K562 (cell line): ENCODE measurements around the gene CSTF1. TPM values are rescaled to one million over a fixed set of nuclear protein-coding genes. Genes with fewer than 3 reads are reported as not detected.

Experiments
- ATAC-seq: fragments of 200-7000 bp; cut with Tn5 transposase; 3 replicates; pipeline ENCODE4 v1.9.1; 2020; ENCODE audit warnings: moderate library complexity
- BruUV-seq: library from RNA; stranded (reverse); fragments of 400-500 nt; replicated peaks from 2 replicates; lab custom pipeline; 2021; lab: Mats Ljungman, UMichigan
- CTCF ChIA-PET: fragments of 300-600 bp; formaldehyde crosslinking; extraction: SDS; loops from one replicate; lab custom pipeline; 2021; ENCODE audit warnings: low intra/inter-chr PET ratio; lab: Yijun Ruan, JAX
- POLR2A ChIA-PET: fragments of 300-600, 350-650 bp; sonication (Branson Sonifier 250); formaldehyde crosslinking; extraction: SDS; loops from one replicate; lab custom pipeline; 2021; ENCODE audit warnings: antibody characterized with exemption, inconsistent platforms; lab: Yijun Ruan, JAX
- DNase-seq, 4 experiments: peaks; one replicate each; pipeline versions ENCODE4 v3.0.0 to v3.0.0-alpha.2; 2011 to 2018; ENCODE audit warnings: low spot score in 3 of 4, mixed read lengths in 3 of 4; ENCODE audit errors: extremely low read depth in 1 of 4
- FAIRE-seq: peaks from 2 replicates; lab custom pipeline; 2011; peaks lifted over from hg19 to GRCh38; lab: Jason Lieb, UNC
- H2AFZ ChIP-seq: 2 replicates; pipeline ENCODE4 v1.6.0; 2011; ENCODE audit warnings: low read depth, low read length, control low read depth, inconsistent platforms
- H3K27ac ChIP-seq: fragments of 200-600 bp; 3 replicates; pipeline ENCODE4 v1.8.0; 2011; ENCODE audit warnings: low read depth, mild to moderate bottlenecking, control low read depth, inconsistent platforms, low read length, moderate library complexity, mixed read lengths; ENCODE audit errors: extremely low read depth
- H3K27me3 ChIP-seq, 2 experiments: fragments of 300-600 bp in 1 of 2; 2 replicates in 1 of 2; 3 replicates in 1 of 2; pipeline versions ENCODE4 v1.6.0 to v1.8.0; 2011; ENCODE audit warnings: inconsistent platforms in 2 of 2, low read length in 2 of 2, mild to moderate bottlenecking in 1 of 2, mixed read lengths in 1 of 2, moderate library complexity in 1 of 2; ENCODE audit not compliant: control insufficient read depth in 2 of 2, insufficient read depth in 2 of 2
- H3K36me3 ChIP-seq: fragments of 300-600 bp; 3 replicates; pipeline ENCODE4 v1.8.0; 2011; ENCODE audit warnings: mild to moderate bottlenecking, low read length, inconsistent platforms; ENCODE audit not compliant: control insufficient read depth, insufficient read depth
- H3K4me1 ChIP-seq, 2 experiments: fragments of 200-600 bp in 1 of 2; replicated peaks in 1 of 2; 2 replicates in 1 of 2; 3 replicates in 1 of 2; pipeline versions ENCODE4 v1.5.1 to v1.8.0; 2011; ENCODE audit warnings: inconsistent platforms in 2 of 2, low read length in 2 of 2, mild to moderate bottlenecking in 1 of 2, mixed read lengths in 1 of 2, moderate library complexity in 1 of 2; ENCODE audit not compliant: control insufficient read depth in 2 of 2, insufficient read depth in 2 of 2
- H3K4me2 ChIP-seq: 2 replicates; pipeline ENCODE4 v1.6.1; 2011; ENCODE audit warnings: low read length, control low read depth, inconsistent platforms, mixed read lengths; ENCODE audit not compliant: insufficient read depth
- H3K4me3 ChIP-seq: fragments of 200-600 bp; sonication (generic), shearing (Covaris generic); 2 replicates; pipeline ENCODE4 v1.5.1; 2016; ENCODE audit warnings: control low read depth, inconsistent platforms
- H3K79me2 ChIP-seq: fragments of 200-600 bp; 3 replicates; pipeline ENCODE4 v1.8.0; 2011; ENCODE audit warnings: low read length, inconsistent platforms; ENCODE audit not compliant: control insufficient read depth, insufficient read depth
- H3K9ac ChIP-seq, 2 experiments: 2 replicates each; pipeline versions ENCODE4 v1.6.0 to v1.6.1; 2011; ENCODE audit warnings: low read depth in 2 of 2, low read length in 2 of 2, control low read depth in 1 of 2, inconsistent platforms in 1 of 2, mild to moderate bottlenecking in 1 of 2, mixed read lengths in 1 of 2; ENCODE audit not compliant: insufficient read depth in 1 of 2
- H3K9me1 ChIP-seq: one replicate; pipeline ENCODE4 v1.6.0; 2011; ENCODE audit warnings: inconsistent platforms, mild to moderate bottlenecking, low read length, moderate library complexity; ENCODE audit not compliant: control insufficient read depth, insufficient read depth
- H3K9me3 ChIP-seq: replicated peaks from 2 replicates; pipeline ENCODE4 v1.5.1; 2011; ENCODE audit warnings: low read depth, low read length, inconsistent platforms; ENCODE audit not compliant: control insufficient read depth, insufficient read depth
- H4K20me1 ChIP-seq: replicated peaks from 2 replicates; pipeline ENCODE4 v1.6.1; 2011; ENCODE audit warnings: low read length, inconsistent platforms, mixed read lengths; ENCODE audit not compliant: control insufficient read depth, insufficient read depth
- CBX2 ChIP-seq: fragments of 200-600 bp; sonication (generic); IDR thresholded peaks from one replicate; pipeline ENCODE4 v1.6.1; 2012; ENCODE audit warnings: mild to moderate bottlenecking, low read length, inconsistent platforms; ENCODE audit not compliant: insufficient read depth, poor library complexity, severe bottlenecking
- KHSRP ChIP-seq: fragments of 450-650 bp; IDR thresholded peaks from 2 replicates; pipeline ENCODE4 v1.6.1; 2017
- LARP7 ChIP-seq: fragments of 450-650 bp; IDR thresholded peaks from 2 replicates; pipeline ENCODE4 v1.6.1; 2016
- MAFF ChIP-seq: IDR thresholded peaks from 2 replicates; pipeline ENCODE4 v1.6.1; 2012; ENCODE audit warnings: low read length, improper control_type of control experiment
- MAX ChIP-seq: sonication (generic); formaldehyde crosslinking; IDR thresholded peaks from 2 replicates; pipeline ENCODE4 v1.9.0; 2022; ENCODE audit warnings: mild to moderate bottlenecking, missing genetic modification reagents
- MTA2 ChIP-seq: fragments of 450-650 bp; IDR thresholded peaks from 2 replicates; pipeline ENCODE4 v1.6.1; 2016; ENCODE audit warnings: low read depth
- PHTF2 ChIP-seq: fragments of 250-450 bp; sonication (Bioruptor Pico); IDR thresholded peaks from 2 replicates; pipeline ENCODE4 v1.5.0; 2021; ENCODE audit warnings: mild to moderate bottlenecking
- POLR2G ChIP-seq: fragments of 200-400 bp; formaldehyde crosslinking; IDR thresholded peaks from 2 replicates; pipeline ENCODE4 v1.6.1; 2017; ENCODE audit warnings: low read depth, mild to moderate bottlenecking, antibody characterized with exemption, low read length, moderate library complexity
- PRMT5 ChIP-seq: sonication (generic); formaldehyde crosslinking; IDR thresholded peaks from 2 replicates; pipeline ENCODE4 v1.5.0; 2020; ENCODE audit warnings: missing genetic modification reagents
- RBFOX2 ChIP-seq: fragments of 200-400 bp; formaldehyde crosslinking; IDR thresholded peaks from 2 replicates; pipeline ENCODE4 v1.6.1; 2017; ENCODE audit warnings: low read depth, mild to moderate bottlenecking, low read length, moderate library complexity
- RBM39 ChIP-seq: fragments of 200-400 bp; formaldehyde crosslinking; optimal IDR thresholded peaks from 2 replicates; pipeline ENCODE3; 2018; ENCODE audit warnings: low read depth, low read length
- ZNF175 ChIP-seq: fragments of 200-800 bp; sonication (Bioruptor generic); IDR thresholded peaks from 2 replicates; pipeline ENCODE4 v1.6.1; 2016; ENCODE audit warnings: low read depth, mild to moderate bottlenecking, missing genetic modification characterization, missing compliant biosample characterization
- ZNF445 ChIP-seq: fragments of 250-450 bp; sonication (Bioruptor Pico); IDR thresholded peaks from 2 replicates; pipeline ENCODE4 v1.4.0; 2020; ENCODE audit warnings: low read depth, mild to moderate bottlenecking, moderate library complexity
- ZNF449 ChIP-seq: fragments of 250-450 bp; sonication (Bioruptor Pico); IDR thresholded peaks from 2 replicates; pipeline ENCODE4 v1.8.0; 2022; ENCODE audit warnings: moderate library complexity, mild to moderate bottlenecking, inconsistent platforms
- WGBS: fragments of 100-300 bp; shearing (Covaris generic); methylation state at CpG from one replicate; pipeline ENCODE4 v1.1.6; 2016; ENCODE audit warnings: low coverage, mixed read lengths; ENCODE audit not compliant: insufficient coverage; ENCODE audit errors: missing lambda C conversion rate; 5-methylcytosine and 5-hydroxymethylcytosine counted together
- in situ Hi-C: fragments of 300-500 bp; cut with MboI; formaldehyde crosslinking; loops from 4 replicates; pipeline ENCODE4 v1.15.0; 2018; ENCODE audit warnings: inconsistent platforms, mixed read lengths
- intact Hi-C: fragments of 100-400 bp; cut with micrococcal nuclease; formaldehyde crosslinking; loops from 2 replicates; pipeline ENCODE4 v1.14.2; 2022
- polyA plus RNA-seq, 8 experiments: library from polyadenylated mRNA; depleted of rRNA in 4 of 8; stranded (reverse) in 5 of 8; unstranded in 3 of 8; fragments of >200 nt; fragmentation: Nextera tagmentation in 2 of 8; fragmentation: Illumina TruSeq in 1 of 8; extraction: Ambion mirVana in 2 of 8; extraction: Trizol in 1 of 8; gene quantifications; 2 replicates each; pipeline versions ENCODE4 v1.2.1 to v1.2.3, GENCODE V29; 2011 to 2014; ENCODE audit warnings: inconsistent platforms in 1 of 8, missing spikeins in 1 of 8
- total RNA-seq, 7 experiments: library from RNA; depleted of rRNA in 6 of 7; stranded (reverse); fragments of >200 nt in 6 of 7; fragmentation: Illumina TruSeq in 2 of 7; extraction: Trizol in 2 of 7; gene quantifications; 2 replicates each; pipeline versions ENCODE4 v1.2.1 to v1.2.3, GENCODE V29; 2011 to 2021; ENCODE audit warnings: low replicate concordance in 1 of 7

Gene CSTF1
- total and polyA plus RNA-seq, 9 of the 15 experiments (the other 6 are each of a cell fraction or from before 2014, with no cell fraction given) = 30.8 to 110 (median 53.4) TPM

GRCh38 chr20:56437196-56437960 is 44.9 kb downstream of the CSTF1 start:
- peak; percentile 44; the same call in 1 of the 2 replicates for TF ChIP-seq POLR2G
- 0 out of 2 replicates have a peak, but pooled peaks have one; percentile 13 for TF ChIP-seq RBFOX2
- TF ChIP-seq CBX2 = no peak
- H3K4me3 ChIP-seq = no peak overlapping the region
- no peak overlapping the region for H3K27ac ChIP-seq
- no peak overlapping the region for H2AFZ ChIP-seq
- ChIA-PET POLR2A (interaction anchor here (0.6 to 1.4 kb wide), 3 partner anchors 8 to 17 kb away, joined by 3 to 4 read pairs (median 4); no protein-coding TSS in a partner anchor), CTCF (no interaction called here)
- H3K79me2 ChIP-seq = peaks cover 54% of the 10 kb centered on the region
- H3K9me3 ChIP-seq = no peaks in the 10 kb centered on the region
- DNase-seq (no peak), FAIRE-seq (no peak), ATAC-seq (no peak)
- H3K4me2 ChIP-seq = no peak overlapping the region
- no peak overlapping the region; a peak in 1 of 4 replicates for H3K9ac ChIP-seq
- H3K36me3 ChIP-seq = peaks cover 87% of the 10 kb centered on the region
- H4K20me1 ChIP-seq = no peaks in the 10 kb centered on the region; the same call in 1 of the 2 replicates
- BruUV-seq = no TSS peak
- WGBS = 89% methylated on average over 16 of the region's 20 CpGs
- in situ Hi-C loops (no loop called here), intact Hi-C loops (no loop called here)
- H3K4me1 ChIP-seq = peaks cover 0 to 5% of the 10 kb centered on the region in 2 experiments; a peak in 2 of 5 replicates
- H3K9me1 ChIP-seq = no peaks in the 10 kb centered on the region
- no peaks in the 10 kb centered on the region for H3K27me3 ChIP-seq

GRCh38 chr20:56438284-56438683 is 45.8 kb downstream of the CSTF1 start:
- WGBS = 90% methylated on average over 4 of the region's 4 CpGs
- intact Hi-C loops = no loop called here
- Histone ChIP-seq H3K4me3 (no peak overlapping the region), H3K9ac (no peak overlapping the region), H3K27ac (no peak overlapping the region), H3K4me2 (no peak overlapping the region), H3K9me1 (no peaks in the 10 kb centered on the region), H3K9me3 (no peaks in the 10 kb centered on the region), H3K79me2 (peaks cover 46% of the 10 kb centered on the region), H3K36me3 (peaks cover 86% of the 10 kb centered on the region), H4K20me1 (no peaks in the 10 kb centered on the region; the same call in 1 of the 2 replicates), H3K4me1 (peaks cover 0 to 2% of the 10 kb centered on the region in 2 experiments; a peak in 2 of 5 replicates), H2AFZ (no peak overlapping the region), H3K27me3 (no peaks in the 10 kb centered on the region)
- DNase-seq (no peak), FAIRE-seq (no peak), ATAC-seq (no peak)
- ChIA-PET CTCF (no interaction called here), POLR2A (interaction anchor here (0.9 to 1.4 kb wide), 2 partner anchors 9 to 23 kb away, joined by 3 to 4 read pairs; no protein-coding TSS in a partner anchor)
- TF ChIP-seq KHSRP (no peak), LARP7 (no peak), MTA2 (no peak), PHTF2 (CRISPR knock-in tag) (no peak), MAFF (no peak), MAX (CRISPR knock-in tag) (no peak), ZNF449 (CRISPR knock-in tag) (no peak), RBM39 (no peak), ZNF445 (CRISPR knock-in tag) (no peak), PRMT5 (no peak), ZNF175 (CRISPR knock-in tag) (no peak)
- in situ Hi-C loops = no loop called here
- BruUV-seq = no TSS peak
